GM13976 (cell line): Measurements from ENCODE around the gene SIRPD.

ENCODE experiments used
- DNase-seq: peaks from one replicate; pipeline ENCODE4 v3.0.0; 2012; ENCODE audit warnings: low spot score
- in situ Hi-C: fragments of 300-500 bp; cut with MboI; formaldehyde crosslinking; loops from one replicate; pipeline ENCODE4 v1.12.0; 2022; ENCODE audit warnings: low sequenced_read_pairs, mixed read lengths, inconsistent platforms; ENCODE audit not compliant: unreplicated experiment
- TF ChIP-seq, protein P1 (sequence below): IDR thresholded peaks from 2 replicates; pipeline ENCODE4 v1.5.1; 2012; ENCODE audit warnings: borderline replicate concordance, mild to moderate bottlenecking; ENCODE audit not compliant: insufficient read depth; ENCODE audit errors: extremely low read depth, missing control alignments, control extremely low read depth

Gene SIRPD

DNA sequence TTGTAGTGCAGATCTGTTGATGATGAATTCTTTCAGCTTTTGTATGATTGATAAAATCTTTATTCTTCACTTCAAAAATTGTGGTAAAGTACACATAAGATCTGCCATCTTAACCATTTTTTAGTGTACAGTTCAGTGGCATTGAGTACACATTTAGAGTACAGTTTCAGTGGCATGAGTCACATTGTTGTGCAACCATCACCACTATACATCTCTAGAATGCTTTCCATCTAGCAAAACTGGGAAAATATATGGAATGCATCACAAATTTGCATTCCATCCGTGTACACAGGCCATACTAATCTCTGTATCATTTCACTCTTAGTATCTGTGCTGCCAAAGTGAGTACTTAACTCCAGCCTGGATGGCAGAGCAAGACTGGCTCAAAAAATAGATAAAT lies 28.7 kb downstream of the SIRPD start:
- TF ChIP-seq, protein P1, sequence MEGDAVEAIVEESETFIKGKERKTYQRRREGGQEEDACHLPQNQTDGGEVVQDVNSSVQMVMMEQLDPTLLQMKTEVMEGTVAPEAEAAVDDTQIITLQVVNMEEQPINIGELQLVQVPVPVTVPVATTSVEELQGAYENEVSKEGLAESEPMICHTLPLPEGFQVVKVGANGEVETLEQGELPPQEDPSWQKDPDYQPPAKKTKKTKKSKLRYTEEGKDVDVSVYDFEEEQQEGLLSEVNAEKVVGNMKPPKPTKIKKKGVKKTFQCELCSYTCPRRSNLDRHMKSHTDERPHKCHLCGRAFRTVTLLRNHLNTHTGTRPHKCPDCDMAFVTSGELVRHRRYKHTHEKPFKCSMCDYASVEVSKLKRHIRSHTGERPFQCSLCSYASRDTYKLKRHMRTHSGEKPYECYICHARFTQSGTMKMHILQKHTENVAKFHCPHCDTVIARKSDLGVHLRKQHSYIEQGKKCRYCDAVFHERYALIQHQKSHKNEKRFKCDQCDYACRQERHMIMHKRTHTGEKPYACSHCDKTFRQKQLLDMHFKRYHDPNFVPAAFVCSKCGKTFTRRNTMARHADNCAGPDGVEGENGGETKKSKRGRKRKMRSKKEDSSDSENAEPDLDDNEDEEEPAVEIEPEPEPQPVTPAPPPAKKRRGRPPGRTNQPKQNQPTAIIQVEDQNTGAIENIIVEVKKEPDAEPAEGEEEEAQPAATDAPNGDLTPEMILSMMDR = no peak
- no peak for DNase-seq
- in situ Hi-C loops = no loop called here

DNA sequence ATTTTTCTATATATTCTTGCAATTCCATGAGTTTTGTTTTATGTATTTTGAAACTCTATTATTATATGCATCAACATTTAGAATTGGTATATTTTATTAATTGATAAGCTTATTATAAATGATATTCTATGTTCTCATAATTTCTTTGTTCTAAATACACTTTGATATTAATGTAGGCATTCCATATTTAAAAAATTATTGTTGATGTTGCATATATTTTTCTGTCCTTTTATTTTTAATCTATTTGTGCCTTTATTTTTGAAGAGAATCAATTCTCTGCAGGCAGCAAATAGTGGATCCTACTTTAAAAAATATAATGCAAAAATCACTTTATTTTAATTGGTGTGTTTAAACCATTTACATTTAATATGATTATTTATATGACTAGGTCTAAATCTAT lies 29.6 kb downstream of the SIRPD start:
- TF ChIP-seq, protein P1 = no peak
- in situ Hi-C loops = no loop called here
- DNase-seq = no peak

DNA sequence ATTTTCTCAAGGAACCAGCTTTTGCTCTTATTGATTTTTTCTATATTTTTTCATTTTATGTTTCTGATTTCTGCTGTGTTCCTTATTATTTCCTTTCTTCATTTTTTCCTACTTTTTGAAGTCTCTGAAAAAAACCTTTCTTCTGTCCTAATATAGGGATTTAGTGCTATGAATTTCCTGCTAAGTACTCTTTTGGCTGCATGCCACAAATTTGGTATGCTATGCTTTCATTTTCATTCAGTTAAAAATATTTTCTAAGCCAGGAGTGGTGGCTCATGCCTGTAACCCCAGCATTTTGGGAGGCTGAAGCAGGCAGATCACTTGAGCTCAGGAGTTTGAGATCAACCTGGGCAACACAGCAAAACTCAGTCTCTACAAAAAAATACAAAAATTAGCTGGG lies 30.6 kb downstream of the SIRPD start:
- DNase-seq = no peak
- in situ Hi-C loops = no loop called here
- TF ChIP-seq, protein P1 = no peak

DNA sequence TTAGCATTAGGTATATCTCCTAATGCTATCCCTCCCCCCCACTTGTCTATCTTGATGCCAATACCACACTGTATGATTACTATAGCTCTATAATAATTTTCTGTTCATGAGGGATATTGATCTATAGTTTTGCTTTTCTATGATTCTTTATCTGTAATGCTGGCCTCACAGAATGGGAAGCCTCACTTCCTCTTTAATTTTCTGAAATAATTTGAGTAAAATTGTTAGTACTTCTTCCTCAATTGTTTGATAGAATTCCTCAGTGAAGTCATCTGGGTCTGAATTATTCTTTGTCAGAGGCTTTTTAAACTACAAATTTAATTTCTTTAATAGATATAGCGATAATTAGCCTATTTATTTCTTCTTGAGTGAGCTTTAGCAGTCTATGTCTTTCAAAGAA lies 31.2 kb downstream of the SIRPD start:
- in situ Hi-C loops = no loop called here
- TF ChIP-seq, protein P1 = no peak
- DNase-seq = no peak

DNA sequence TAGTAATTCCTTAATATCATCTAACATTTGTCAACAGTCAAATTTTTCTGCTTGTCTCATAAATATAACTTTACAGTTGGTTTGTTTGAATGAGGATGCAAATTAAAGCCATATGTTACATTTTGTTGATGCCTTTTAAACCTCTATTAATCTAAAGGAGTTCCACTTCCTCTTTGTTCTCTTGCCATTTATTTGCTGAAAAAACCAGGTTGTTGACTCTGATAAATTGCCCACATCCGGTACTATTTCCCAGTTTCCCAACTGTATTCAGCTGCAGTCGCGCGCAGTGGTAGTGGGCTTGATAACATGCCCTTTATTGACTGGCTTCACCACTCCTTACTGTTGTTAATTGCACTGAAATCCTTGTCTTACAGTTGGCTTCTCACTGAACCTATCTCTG lies 33.5 kb downstream of the SIRPD start:
- DNase-seq = no peak
- TF ChIP-seq, protein P1 = no peak
- in situ Hi-C loops = no loop called here

DNA sequence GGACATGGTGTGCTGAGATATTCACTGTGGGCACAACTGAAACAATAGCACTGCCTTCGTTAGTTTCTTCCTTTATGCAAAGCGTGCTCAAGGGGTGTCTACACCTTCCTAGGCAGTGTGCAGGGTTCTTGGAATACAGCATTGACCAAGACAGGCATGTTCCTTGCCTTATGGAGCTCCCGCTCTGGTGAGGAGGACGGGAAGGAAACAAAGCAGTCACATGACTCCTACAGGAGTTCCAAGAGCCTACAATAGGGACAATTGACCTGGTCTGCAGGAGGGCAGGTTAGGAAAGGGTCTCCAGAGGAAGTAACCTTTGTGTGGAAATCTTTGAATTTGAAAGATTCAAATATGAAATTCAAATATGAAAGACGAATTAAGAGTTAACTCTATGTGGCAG lies 40.5 kb downstream of the SIRPD start:
- no peak for DNase-seq
- TF ChIP-seq, protein P1 = no peak
- in situ Hi-C loops = no loop called here

DNA sequence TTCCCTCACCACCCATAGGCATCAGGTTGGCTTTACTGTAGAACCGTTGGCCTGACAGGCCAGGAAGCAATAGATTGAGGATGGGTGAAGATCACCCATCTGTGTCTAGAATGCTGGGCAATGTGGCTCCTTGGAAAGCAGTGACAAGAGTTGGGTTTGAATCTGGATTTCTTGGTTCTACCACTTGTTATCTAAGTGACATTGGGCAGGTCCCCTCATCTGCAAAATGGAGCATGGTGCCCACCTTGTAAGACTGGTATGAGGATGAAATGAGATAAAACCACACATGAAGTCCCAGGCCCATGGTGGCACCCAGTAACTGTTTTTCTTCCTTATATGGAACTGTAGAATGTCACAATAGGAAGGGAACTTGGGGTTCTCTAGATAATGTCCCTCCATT lies 43.7 kb downstream of the SIRPD start:
- in situ Hi-C loops = no loop called here
- TF ChIP-seq, protein P1 = no peak
- DNase-seq = no peak
